CD14-positive monocyte (primary cell): Measurements from ENCODE around the gene ZFYVE28. TPM values are rescaled to one million over a fixed set of nuclear protein-coding genes. Genes with fewer than 3 reads are reported as not detected.

ENCODE experiments used
- DNase-seq, 3 donors: peaks; one replicate each; pipeline ENCODE4 v3.0.0-alpha.2; 2011 to 2022
- H2AFZ ChIP-seq: 2 replicates; pipeline ENCODE4 v1.6.0; 2012; ENCODE audit warnings: mild to moderate bottlenecking, low read depth, low read length, inconsistent platforms; ENCODE audit not compliant: insufficient read depth, poor library complexity, severe bottlenecking
- H3K27ac ChIP-seq, 2 donors: 1 replicate in 1 of 2; 2 replicates in 1 of 2; pipeline ENCODE4 v1.5.1; 2012 to 2013; ENCODE audit warnings: low read length in 2 of 2, control low read depth in 1 of 2, inconsistent platforms in 1 of 2, low read depth in 1 of 2, mild to moderate bottlenecking in 1 of 2
- H3K27me3 ChIP-seq, 2 donors: one replicate each; pipeline versions ENCODE4 v1.6.0 to v1.6.1; 2011 to 2013; ENCODE audit warnings: low read length in 2 of 2; ENCODE audit not compliant: control insufficient read depth in 2 of 2, insufficient read depth in 2 of 2
- H3K36me3 ChIP-seq, 2 donors: replicated peaks in 1 of 2; 1 replicate in 1 of 2; 2 replicates in 1 of 2; pipeline versions ENCODE4 v1.5.1 to v1.6.1; 2012 to 2013; ENCODE audit warnings: low read length in 2 of 2, control low read depth in 1 of 2, inconsistent platforms in 1 of 2, mild to moderate bottlenecking in 1 of 2; ENCODE audit not compliant: insufficient read depth in 2 of 2, control insufficient read depth in 1 of 2
- H3K4me1 ChIP-seq, 2 donors: 1 replicate in 1 of 2; 2 replicates in 1 of 2; pipeline versions ENCODE4 v1.5.1 to v1.6.1; 2012 to 2013; ENCODE audit warnings: low read length in 2 of 2, control low read depth in 1 of 2, inconsistent platforms in 1 of 2, mild to moderate bottlenecking in 1 of 2, moderate library complexity in 1 of 2; ENCODE audit not compliant: insufficient read depth in 2 of 2, control insufficient read depth in 1 of 2
- H3K4me2 ChIP-seq: replicated peaks from 2 replicates; pipeline ENCODE3; 2012; ENCODE audit warnings: low read length, moderate library complexity, mild to moderate bottlenecking; ENCODE audit not compliant: poor library complexity, severe bottlenecking; ENCODE audit errors: extremely low read depth
- H3K4me3 ChIP-seq, 3 experiments: fragments of 200-600 bp in 1 of 3; sonication (generic) in 1 of 3; replicated peaks in 1 of 3; 1 replicate in 2 of 3; 2 replicates in 1 of 3; pipeline ENCODE4 v1.5.1; 2011 to 2013; ENCODE audit warnings: low read length in 3 of 3, mild to moderate bottlenecking in 3 of 3, control low read depth in 2 of 3, low read depth in 2 of 3, inconsistent platforms in 1 of 3, moderate library complexity in 1 of 3
- H3K79me2 ChIP-seq: 2 replicates; pipeline ENCODE4 v1.6.0; 2012; ENCODE audit warnings: mild to moderate bottlenecking, control low read depth, inconsistent platforms, low read length, moderate library complexity; ENCODE audit not compliant: insufficient read depth
- H3K9ac ChIP-seq: 2 replicates; pipeline ENCODE4 v1.6.0; 2017; ENCODE audit warnings: low read length, mild to moderate bottlenecking; ENCODE audit not compliant: insufficient read depth, poor library complexity, severe bottlenecking
- H3K9me3 ChIP-seq, 2 donors: replicated peaks in 1 of 2; 1 replicate in 1 of 2; 2 replicates in 1 of 2; pipeline versions ENCODE4 v1.5.1 to v1.6.1; 2012 to 2013; ENCODE audit warnings: low read length in 2 of 2, control low read depth in 1 of 2; ENCODE audit not compliant: control insufficient read depth in 1 of 2, insufficient read depth in 1 of 2
- H4K20me1 ChIP-seq: 2 replicates; pipeline ENCODE4 v1.6.0; 2012; ENCODE audit warnings: mild to moderate bottlenecking, low read length, control low read depth, moderate library complexity; ENCODE audit not compliant: insufficient read depth
- H3K27ac Mint-ChIP-seq, 7 donors: one replicate each; pipeline ENCODE4 v1.8.0; 2020; ENCODE audit warnings: mild to moderate bottlenecking in 7 of 7, mixed read lengths in 7 of 7, moderate library complexity in 6 of 7, inconsistent platforms in 2 of 7
- H3K27me3 Mint-ChIP-seq, 3 donors: one replicate each; pipeline ENCODE4 v1.8.0; 2021 to 2022; ENCODE audit warnings: low read depth in 3 of 3, mild to moderate bottlenecking in 3 of 3, mixed read lengths in 3 of 3, moderate library complexity in 3 of 3, inconsistent platforms in 1 of 3
- H3K36me3 Mint-ChIP-seq, 2 donors: one replicate each; pipeline ENCODE4 v1.8.0; 2020; ENCODE audit warnings: mixed read lengths in 2 of 2, inconsistent platforms in 1 of 2, mild to moderate bottlenecking in 1 of 2
- H3K4me1 Mint-ChIP-seq: one replicate; pipeline ENCODE4 v1.8.0; 2020; ENCODE audit warnings: mild to moderate bottlenecking, mixed read lengths
- H3K4me3 Mint-ChIP-seq, 2 donors: one replicate each; pipeline ENCODE4 v1.8.0; 2020; ENCODE audit warnings: mild to moderate bottlenecking in 2 of 2, mixed read lengths in 2 of 2, moderate library complexity in 1 of 2
- H3K9me3 Mint-ChIP-seq, 7 donors: one replicate each; pipeline ENCODE4 v1.8.0; 2020 to 2022; ENCODE audit warnings: mixed read lengths in 7 of 7, mild to moderate bottlenecking in 6 of 7, moderate library complexity in 6 of 7, inconsistent platforms in 2 of 7
- CTCF ChIP-seq: fragments of 200-600 bp; IDR thresholded peaks from one replicate; pipeline ENCODE4 v1.8.0; 2022; ENCODE audit warnings: antibody characterized with exemption, mild to moderate bottlenecking
- WGBS: methylation state at CpG from one replicate; pipeline ENCODE4 v1.1.5; 2013; ENCODE audit warnings: missing lambda C conversion rate; ENCODE audit not compliant: insufficient coverage; 5-methylcytosine and 5-hydroxymethylcytosine counted together
- intact Hi-C, 2 donors: fragments of 100-400 bp; cut with micrococcal nuclease; formaldehyde crosslinking; loops; one replicate each; pipeline versions ENCODE4 v1.15.0 to v1.15.1; 2023
- polyA plus RNA-seq, 3 donors: library from polyadenylated mRNA; depleted of rRNA in 1 of 3; unstranded in 2 of 3; stranded (reverse) in 1 of 3; fragments of 300-500 nt in 2 of 3; fragments of >200 nt in 1 of 3; fragmentation: Illumina TruSeq in 2 of 3; gene quantifications; 1 replicate in 2 of 3; 2 replicates in 1 of 3; pipeline ENCODE4 v1.2.3, GENCODE V29; 2012 to 2021

ZFYVE28 gene
- polyA plus RNA-seq, 3 donors = 1.0 to 4.4 (median 1.1) TPM

GRCh38 chr4:2331043-2331420 lies 87.4 kb downstream of the ZFYVE28 start:
- no peak for TF ChIP-seq CTCF
- intact Hi-C loops = no loop called here
- 86% methylated on average over 8 of the region's 11 CpGs for WGBS
- no peaks in the 10 kb centered on the region for H3K36me3 Mint-ChIP-seq
- H3K27ac Mint-ChIP-seq = no peak overlapping the region
- H3K4me3 Mint-ChIP-seq = no peak overlapping the region
- H3K79me2 ChIP-seq = no peaks in the 10 kb centered on the region
- peaks cover 3 to 8% of the 10 kb centered on the region in 2 donors for H3K9me3 ChIP-seq
- H3K4me3 ChIP-seq = no peak overlapping the region
- H3K9ac ChIP-seq = no peak overlapping the region
- peaks cover 9% of the 10 kb centered on the region for H3K4me1 Mint-ChIP-seq
- peaks cover 3 to 20% (median 10%) of the 10 kb centered on the region in 7 donors for H3K9me3 Mint-ChIP-seq
- no peak overlapping the region for H3K4me2 ChIP-seq
- no peak overlapping the region for H2AFZ ChIP-seq
- H3K27me3 Mint-ChIP-seq = peaks cover 6 to 11% (median 6%) of the 10 kb centered on the region in 3 donors
- no peaks in the 10 kb centered on the region for H3K4me1 ChIP-seq
- H3K27me3 ChIP-seq = no peaks in the 10 kb centered on the region
- H4K20me1 ChIP-seq = no peaks in the 10 kb centered on the region
- DNase-seq = no peak
- no peaks in the 10 kb centered on the region for H3K36me3 ChIP-seq
- H3K27ac ChIP-seq = no peak overlapping the region

GRCh38 chr4:2330091-2331042 lies 88.1 kb downstream of the ZFYVE28 start:
- Histone ChIP-seq H3K4me1 (no peaks in the 10 kb centered on the region), H3K4me3 (no peak overlapping the region), H3K79me2 (no peaks in the 10 kb centered on the region), H3K4me2 (no peak overlapping the region), H3K9me3 (peaks cover 3 to 8% of the 10 kb centered on the region in 2 donors), H3K9ac (no peak overlapping the region), H4K20me1 (no peaks in the 10 kb centered on the region), H2AFZ (no peak overlapping the region), H3K27ac (no peak overlapping the region), H3K36me3 (no peaks in the 10 kb centered on the region), H3K27me3 (no peaks in the 10 kb centered on the region)
- 87% methylated on average over 18 of the region's 19 CpGs for WGBS
- Mint-ChIP-seq H3K4me3 (no peak overlapping the region), H3K27me3 (peaks cover 6 to 14% (median 6%) of the 10 kb centered on the region in 3 donors), H3K4me1 (peaks cover 7% of the 10 kb centered on the region), H3K36me3 (no peaks in the 10 kb centered on the region), H3K9me3 (peaks cover 3 to 24% (median 10%) of the 10 kb centered on the region in 7 donors), H3K27ac (no peak overlapping the region)
- TF ChIP-seq CTCF = no peak
- DNase-seq = peak in 2 of 3 donors; percentile 5 to 18
- intact Hi-C loops = no loop called here
